ENCODE measurements around the gene PCDHGB2.
"Not testable (repeated sequence)": the region's sequence is repeated elsewhere in the genome, so short reads cannot be mapped to it uniquely, and the experiment has no call there.

The PCDHGB2 gene

DNA sequence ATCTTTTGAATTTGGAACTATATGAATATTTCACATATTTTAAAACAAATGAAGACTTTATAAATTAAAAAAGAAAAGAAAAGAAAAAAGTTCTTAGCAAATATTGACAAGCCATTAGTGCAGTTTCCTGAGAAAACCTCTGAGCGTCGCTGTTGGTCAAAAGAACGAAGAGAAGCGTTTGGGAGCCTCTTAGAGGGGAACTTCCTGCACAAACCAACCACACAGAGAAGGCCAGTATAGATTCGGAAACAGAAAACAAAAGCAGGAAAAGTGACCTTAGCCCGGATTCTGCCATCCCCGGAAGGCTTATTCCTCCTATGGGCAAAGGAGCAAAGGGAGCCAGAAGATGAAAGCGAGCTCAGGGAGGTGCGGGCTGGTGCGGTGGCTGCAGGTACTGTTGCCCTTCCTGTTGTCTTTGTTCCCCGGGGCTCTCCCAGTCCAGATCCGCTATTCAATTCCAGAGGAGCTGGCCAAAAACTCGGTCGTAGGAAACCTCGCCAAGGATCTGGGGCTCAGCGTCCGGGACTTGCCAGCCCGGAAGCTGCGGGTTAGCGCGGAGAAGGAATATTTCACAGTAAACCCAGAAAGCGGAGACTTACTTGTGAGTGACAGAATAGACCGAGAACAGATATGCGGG is at the start of gene PCDHGB2:
TSS of gene PCDHGB2 (plus strand) at position 205 of the 637 bp plus-strand sequence. CDS start at position 347, 142 bp downstream.
- DNase-seq (ENCODE audit: extremely low read depth, low read depth): no peak
- peak within 1 kb of the TSS; percentile 27 for H3K4me3 ChIP-seq (replicated peaks; ENCODE audit: low read depth, low read length)
- TF ChIP-seq, protein P1, sequence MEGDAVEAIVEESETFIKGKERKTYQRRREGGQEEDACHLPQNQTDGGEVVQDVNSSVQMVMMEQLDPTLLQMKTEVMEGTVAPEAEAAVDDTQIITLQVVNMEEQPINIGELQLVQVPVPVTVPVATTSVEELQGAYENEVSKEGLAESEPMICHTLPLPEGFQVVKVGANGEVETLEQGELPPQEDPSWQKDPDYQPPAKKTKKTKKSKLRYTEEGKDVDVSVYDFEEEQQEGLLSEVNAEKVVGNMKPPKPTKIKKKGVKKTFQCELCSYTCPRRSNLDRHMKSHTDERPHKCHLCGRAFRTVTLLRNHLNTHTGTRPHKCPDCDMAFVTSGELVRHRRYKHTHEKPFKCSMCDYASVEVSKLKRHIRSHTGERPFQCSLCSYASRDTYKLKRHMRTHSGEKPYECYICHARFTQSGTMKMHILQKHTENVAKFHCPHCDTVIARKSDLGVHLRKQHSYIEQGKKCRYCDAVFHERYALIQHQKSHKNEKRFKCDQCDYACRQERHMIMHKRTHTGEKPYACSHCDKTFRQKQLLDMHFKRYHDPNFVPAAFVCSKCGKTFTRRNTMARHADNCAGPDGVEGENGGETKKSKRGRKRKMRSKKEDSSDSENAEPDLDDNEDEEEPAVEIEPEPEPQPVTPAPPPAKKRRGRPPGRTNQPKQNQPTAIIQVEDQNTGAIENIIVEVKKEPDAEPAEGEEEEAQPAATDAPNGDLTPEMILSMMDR (IDR thresholded peaks at IDR 0.05; ENCODE audit: low read depth, low read length, missing control alignments): peak; percentile 39

DNA sequence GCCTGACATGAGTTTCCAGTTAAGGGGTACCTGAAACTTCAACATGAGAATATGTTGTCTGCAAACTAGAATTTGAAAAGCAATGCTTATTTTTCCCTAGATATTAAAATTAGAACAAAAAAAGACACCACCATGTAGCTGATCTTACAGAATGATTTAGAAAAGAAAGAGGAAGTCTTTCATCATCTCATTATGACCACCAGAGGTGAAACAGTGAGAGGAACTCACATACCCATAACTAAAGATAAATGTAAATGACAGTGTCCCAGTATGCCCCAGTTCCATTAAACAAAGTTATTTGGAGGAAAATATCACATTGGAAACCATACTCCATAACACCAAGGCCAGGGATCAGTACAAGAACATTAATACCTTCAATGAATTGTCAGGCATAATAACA is 46.1 kb upstream of the PCDHGB2 start:
- no peak for DNase-seq (ENCODE audit: extremely low read depth, low read depth)
- TF ChIP-seq, protein P1 (IDR thresholded peaks at IDR 0.05; ENCODE audit: low read depth, low read length, missing control alignments): no peak
- no peak overlapping the region for H3K4me3 ChIP-seq (replicated peaks; ENCODE audit: low read depth, low read length)

DNA sequence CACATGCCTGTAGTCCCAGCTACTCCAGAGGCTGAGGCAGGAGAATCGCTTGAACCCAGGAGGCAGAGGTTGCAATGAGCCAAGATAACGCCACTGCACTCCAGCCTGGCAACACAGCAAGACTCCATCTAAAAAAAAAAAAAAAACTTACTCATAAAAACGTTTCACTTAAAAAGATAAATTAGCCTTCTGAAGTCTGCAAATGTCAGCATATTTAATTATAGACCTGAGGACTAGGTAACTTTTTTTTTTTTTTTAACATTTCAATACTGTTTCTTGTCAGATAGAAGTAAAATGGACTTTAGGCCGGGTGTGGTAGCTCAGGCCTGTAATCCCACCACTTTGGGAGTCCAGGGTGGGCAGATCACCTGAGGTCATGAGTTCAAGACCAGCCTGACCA is 42.8 kb upstream of the PCDHGB2 start:
- H3K4me3 ChIP-seq (replicated peaks; ENCODE audit: low read depth, low read length); DNase-seq (ENCODE audit: extremely low read depth, low read depth): not testable (repeated sequence)

DNA sequence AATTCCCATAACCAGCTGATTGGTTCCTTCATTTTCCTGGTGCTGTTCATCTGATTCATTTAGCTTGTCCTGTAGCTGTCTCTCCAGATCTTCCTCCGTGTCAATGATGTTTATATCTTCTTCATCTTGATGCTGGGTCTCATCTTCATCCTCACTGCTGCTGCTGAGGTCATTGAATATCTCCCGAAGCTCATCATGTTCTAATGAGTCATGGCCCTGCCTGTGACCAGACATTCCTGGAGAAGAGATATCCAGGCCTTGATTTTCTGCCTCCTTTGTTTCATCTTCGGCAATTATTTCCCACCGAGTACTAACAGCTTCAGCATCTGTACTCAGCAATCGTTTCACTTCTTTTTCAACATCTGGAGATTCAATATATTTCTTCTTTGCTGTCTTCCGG is 40.6 kb upstream of the PCDHGB2 start:
- TF ChIP-seq, protein P1 (IDR thresholded peaks at IDR 0.05; ENCODE audit: low read depth, low read length, missing control alignments): no peak
- no peak for DNase-seq (ENCODE audit: extremely low read depth, low read depth)
- no peak overlapping the region; the same call in 1 of the 2 replicates for H3K4me3 ChIP-seq (replicated peaks; ENCODE audit: low read depth, low read length)

DNA sequence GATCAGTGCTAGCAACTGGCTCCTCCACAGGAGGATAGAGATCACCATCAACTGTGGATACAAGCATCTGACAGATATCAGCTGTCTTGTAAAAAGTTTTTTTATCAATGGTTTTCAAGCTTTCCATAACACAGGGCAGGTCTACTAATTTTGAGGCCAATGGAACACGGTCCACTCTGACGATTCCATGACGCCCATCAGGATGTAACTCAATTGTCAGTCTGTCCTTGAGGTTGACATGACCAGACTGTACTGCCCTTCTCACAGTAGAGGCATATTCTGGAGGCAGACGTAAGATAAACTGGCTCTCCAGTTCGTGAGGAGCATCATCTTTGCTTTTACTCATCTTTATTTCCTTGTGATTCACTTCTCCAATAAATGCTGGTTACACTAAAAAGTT is 40.1 kb upstream of the PCDHGB2 start:
- H3K4me3 ChIP-seq (replicated peaks; ENCODE audit: low read depth, low read length): peak overlapping the region; percentile 91
- TF ChIP-seq, protein P1 (IDR thresholded peaks at IDR 0.05; ENCODE audit: low read depth, low read length, missing control alignments): no peak

DNA sequence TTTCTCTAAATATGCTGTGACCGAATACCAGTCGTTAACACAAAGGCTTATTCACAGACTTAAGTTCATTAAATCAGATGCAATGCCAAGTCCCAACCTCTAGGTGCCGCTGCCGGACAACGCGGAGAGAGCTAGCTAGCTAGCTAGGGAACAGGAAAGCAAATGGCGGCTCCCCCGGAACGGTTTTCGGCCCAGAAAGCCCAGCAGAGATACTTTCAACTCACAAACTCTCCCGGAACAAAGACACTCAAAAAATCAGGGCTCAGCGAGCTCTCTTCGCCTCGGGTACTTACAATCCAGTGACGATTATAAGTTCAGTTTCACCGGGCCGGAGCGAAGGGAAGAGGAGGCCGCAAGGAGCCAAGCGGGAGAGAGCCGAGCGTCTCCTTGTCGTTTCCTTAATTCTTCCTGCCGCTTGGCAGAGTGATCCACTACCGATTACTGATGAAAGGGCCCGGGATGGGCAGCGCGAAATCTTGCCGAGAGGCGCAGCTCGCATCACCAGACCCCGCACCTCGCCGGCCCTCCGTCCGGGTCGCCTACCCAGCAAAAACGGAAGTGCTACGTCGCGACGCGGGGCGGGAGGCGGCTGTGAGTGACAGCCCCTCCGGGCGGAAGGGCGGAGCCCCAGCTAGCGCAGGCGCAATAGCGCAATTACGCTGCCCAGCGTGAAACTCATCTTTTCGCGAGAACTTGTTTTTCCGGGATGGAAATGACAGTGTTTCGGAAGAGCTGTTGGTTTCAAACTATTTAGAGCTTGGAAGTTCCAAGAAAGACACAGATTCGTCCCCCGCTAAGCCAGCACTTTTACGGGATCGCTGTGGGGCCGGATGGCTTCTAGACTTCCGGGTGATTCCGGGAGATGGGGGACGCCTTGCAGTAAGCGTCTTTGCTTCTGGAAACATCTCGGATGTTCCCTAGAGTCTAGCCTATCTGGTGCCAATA is 39.3 kb upstream of the PCDHGB2 start, which contains the start of gene TAF7:
TSS of gene TAF7 (minus strand) at position 560 of the 945 bp plus-strand sequence. CDS start 740 bp downstream, outside the sequence.
- DNase-seq (ENCODE audit: extremely low read depth, low read depth): peak; percentile 85
- TF ChIP-seq, protein P1 (IDR thresholded peaks at IDR 0.05; ENCODE audit: low read depth, low read length, missing control alignments): peak; percentile 83
- peak within 1 kb of the TSS; percentile 91 for H3K4me3 ChIP-seq (replicated peaks; ENCODE audit: low read depth, low read length)

More for the DNA sequence above, 40.1 kb upstream of the PCDHGB2 start:
- DNase-seq (ENCODE audit: extremely low read depth, low read depth): no peak

DNA sequence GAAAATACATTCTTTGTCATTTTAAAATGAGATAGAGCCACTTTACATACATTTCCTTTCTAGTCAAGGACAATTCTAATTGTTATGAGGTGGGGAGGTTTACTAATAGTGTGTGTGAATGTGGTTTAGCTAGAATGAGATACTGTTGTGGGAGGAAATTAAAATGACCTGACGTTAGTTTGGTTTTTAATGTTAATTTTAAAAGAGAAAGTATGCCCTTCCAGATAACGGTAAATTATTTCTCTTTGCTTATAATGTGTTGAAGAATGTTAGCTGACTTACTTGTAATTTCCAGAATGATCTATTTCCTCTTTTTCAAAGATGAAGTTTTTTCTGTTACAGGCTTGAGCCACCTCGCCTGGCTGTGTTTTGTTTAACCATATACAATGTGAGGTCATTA is 37.5 kb upstream of the PCDHGB2 start:
- DNase-seq (ENCODE audit: extremely low read depth, low read depth): no peak
- H3K4me3 ChIP-seq (replicated peaks; ENCODE audit: low read depth, low read length): no peak overlapping the region
- TF ChIP-seq, protein P1 (IDR thresholded peaks at IDR 0.05; ENCODE audit: low read depth, low read length, missing control alignments): no peak
